DND-41 (cell line): ENCODE measurements around the gene DNAAF2.

Experiments used
- ATAC-seq: fragments of 200-7000 bp; cut with Tn5 transposase; 3 replicates; pipeline ENCODE4 v1.9.1; 2021; ENCODE audit warnings: low read depth; ENCODE audit not compliant: insufficient read depth
- DNase-seq: peaks from one replicate; pipeline ENCODE4 v3.0.0-alpha.2; 2020
- H2AFZ ChIP-seq: 2 replicates; pipeline ENCODE4 v1.6.0; 2012; ENCODE audit warnings: low read depth, low read length
- H3K27ac ChIP-seq: 2 replicates; pipeline ENCODE4 v1.5.1; 2012; ENCODE audit warnings: low read length, inconsistent platforms
- H3K27me3 ChIP-seq: fragments of 200-600 bp; sonication (generic); 2 replicates; pipeline ENCODE4 v1.6.0; 2012; ENCODE audit warnings: low read length, mild to moderate bottlenecking, inconsistent platforms; ENCODE audit not compliant: insufficient read depth, poor library complexity
- H3K36me3 ChIP-seq: 2 replicates; pipeline ENCODE4 v1.5.1; 2012; ENCODE audit warnings: low read length, inconsistent platforms; ENCODE audit not compliant: insufficient read depth
- H3K4me1 ChIP-seq: 2 replicates; pipeline ENCODE4 v1.5.1; 2012; ENCODE audit warnings: mild to moderate bottlenecking, low read length; ENCODE audit not compliant: insufficient read depth
- H3K4me2 ChIP-seq: 2 replicates; pipeline ENCODE4 v1.6.0; 2012; ENCODE audit warnings: mild to moderate bottlenecking, moderate library complexity, low read length, inconsistent platforms; ENCODE audit not compliant: insufficient read depth
- H3K4me3 ChIP-seq, 2 experiments: fragments of 200-600 bp in 1 of 2; shearing (Covaris generic) in 1 of 2; 2 replicates each; pipeline ENCODE4 v1.5.1; 2012 to 2016; ENCODE audit warnings: inconsistent platforms in 2 of 2, low read length in 2 of 2, mild to moderate bottlenecking in 2 of 2, low read depth in 1 of 2, moderate library complexity in 1 of 2
- H3K79me2 ChIP-seq: 2 replicates; pipeline ENCODE4 v1.6.0; 2012; ENCODE audit warnings: low read length, inconsistent platforms; ENCODE audit not compliant: insufficient read depth
- H3K9ac ChIP-seq: 2 replicates; pipeline ENCODE4 v1.6.0; 2012; ENCODE audit warnings: low read depth, mild to moderate bottlenecking, inconsistent platforms, low read length, moderate library complexity
- H3K9me3 ChIP-seq: 2 replicates; pipeline ENCODE4 v1.5.1; 2012; ENCODE audit warnings: low read length, moderate library complexity, mild to moderate bottlenecking, inconsistent platforms; ENCODE audit not compliant: insufficient read depth, severe bottlenecking
- H4K20me1 ChIP-seq: 2 replicates; pipeline ENCODE4 v1.6.0; 2012; ENCODE audit warnings: low read length; ENCODE audit not compliant: insufficient read depth
- EZH2 ChIP-seq: IDR thresholded peaks from 3 replicates; pipeline ENCODE4 v1.6.1; 2012; ENCODE audit warnings: borderline replicate concordance, low read depth, mild to moderate bottlenecking, moderate library complexity, low read length, inconsistent platforms; ENCODE audit not compliant: severe bottlenecking
- TF ChIP-seq, protein P1 (sequence below): IDR thresholded peaks from 2 replicates; pipeline ENCODE4 v1.5.1; 2012; ENCODE audit warnings: borderline replicate concordance, low read length, moderate library complexity, mild to moderate bottlenecking; ENCODE audit not compliant: poor library complexity, severe bottlenecking; ENCODE audit errors: extremely low read depth

Gene DNAAF2

DNA sequence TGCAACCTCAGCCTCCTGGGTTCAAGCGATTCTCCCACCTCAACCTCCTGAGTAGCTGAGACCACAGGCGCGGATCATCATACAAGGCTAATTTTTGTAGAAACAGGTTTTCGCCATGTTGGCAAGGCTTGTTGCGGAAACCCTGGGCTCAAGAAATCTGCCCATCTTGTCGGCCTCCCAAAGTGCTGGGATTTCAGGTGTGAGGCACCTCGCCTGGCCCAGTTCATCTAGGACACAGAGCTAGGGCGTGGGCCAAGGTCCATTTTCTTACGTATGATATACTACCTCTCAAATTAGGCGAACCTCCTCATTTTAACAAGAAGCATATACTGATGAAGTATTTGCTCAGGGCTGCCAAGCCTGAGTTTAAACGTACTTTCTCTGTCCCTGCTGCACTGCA lies 51.0 kb downstream of the DNAAF2 start:
- ATAC-seq: no peak
- Histone ChIP-seq H4K20me1 (peaks cover 56% of the 10 kb centered on the region), H3K36me3 (peaks cover 45% of the 10 kb centered on the region), H2AFZ (no peak overlapping the region), H3K9me3 (no peaks in the 10 kb centered on the region), H3K4me2 (peak overlapping the region; percentile 92), H3K27me3 (no peaks in the 10 kb centered on the region), H3K9ac (peak overlapping the region; percentile 91), H3K79me2 (peaks cover 70% of the 10 kb centered on the region), H3K27ac (no peak overlapping the region; the same call in 1 of the 2 replicates), H3K4me1 (peaks cover 43% of the 10 kb centered on the region), H3K4me3 (peak overlapping the region; percentile 87 to 98; a peak in 3 of 4 replicates)
- TF ChIP-seq, protein P1, sequence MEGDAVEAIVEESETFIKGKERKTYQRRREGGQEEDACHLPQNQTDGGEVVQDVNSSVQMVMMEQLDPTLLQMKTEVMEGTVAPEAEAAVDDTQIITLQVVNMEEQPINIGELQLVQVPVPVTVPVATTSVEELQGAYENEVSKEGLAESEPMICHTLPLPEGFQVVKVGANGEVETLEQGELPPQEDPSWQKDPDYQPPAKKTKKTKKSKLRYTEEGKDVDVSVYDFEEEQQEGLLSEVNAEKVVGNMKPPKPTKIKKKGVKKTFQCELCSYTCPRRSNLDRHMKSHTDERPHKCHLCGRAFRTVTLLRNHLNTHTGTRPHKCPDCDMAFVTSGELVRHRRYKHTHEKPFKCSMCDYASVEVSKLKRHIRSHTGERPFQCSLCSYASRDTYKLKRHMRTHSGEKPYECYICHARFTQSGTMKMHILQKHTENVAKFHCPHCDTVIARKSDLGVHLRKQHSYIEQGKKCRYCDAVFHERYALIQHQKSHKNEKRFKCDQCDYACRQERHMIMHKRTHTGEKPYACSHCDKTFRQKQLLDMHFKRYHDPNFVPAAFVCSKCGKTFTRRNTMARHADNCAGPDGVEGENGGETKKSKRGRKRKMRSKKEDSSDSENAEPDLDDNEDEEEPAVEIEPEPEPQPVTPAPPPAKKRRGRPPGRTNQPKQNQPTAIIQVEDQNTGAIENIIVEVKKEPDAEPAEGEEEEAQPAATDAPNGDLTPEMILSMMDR: no peak
- TF ChIP-seq EZH2: no peak
- no peak for DNase-seq

DNA sequence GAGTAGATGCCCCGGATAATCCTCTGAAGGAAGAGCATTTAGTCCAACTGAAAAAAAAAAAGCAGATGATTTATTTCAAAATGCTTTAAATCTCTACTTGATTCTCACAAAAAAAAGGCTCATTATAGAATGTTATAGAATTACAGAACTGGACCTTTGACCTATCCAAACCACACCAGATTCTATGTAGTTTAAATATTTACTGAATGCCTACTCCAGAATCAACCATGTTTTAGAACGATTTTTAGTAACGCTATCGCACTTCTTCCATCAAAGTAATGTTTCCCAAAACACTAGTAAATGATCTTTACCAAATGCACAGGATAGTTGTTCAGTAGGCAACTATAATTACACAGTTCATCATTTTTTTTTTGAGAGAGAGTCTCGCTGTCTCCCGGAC lies 51.4 kb downstream of the DNAAF2 start:
- TF ChIP-seq EZH2: no peak
- TF ChIP-seq, protein P1: no peak
- Histone ChIP-seq H3K79me2 (peaks cover 73% of the 10 kb centered on the region), H3K36me3 (peaks cover 48% of the 10 kb centered on the region)

DNA sequence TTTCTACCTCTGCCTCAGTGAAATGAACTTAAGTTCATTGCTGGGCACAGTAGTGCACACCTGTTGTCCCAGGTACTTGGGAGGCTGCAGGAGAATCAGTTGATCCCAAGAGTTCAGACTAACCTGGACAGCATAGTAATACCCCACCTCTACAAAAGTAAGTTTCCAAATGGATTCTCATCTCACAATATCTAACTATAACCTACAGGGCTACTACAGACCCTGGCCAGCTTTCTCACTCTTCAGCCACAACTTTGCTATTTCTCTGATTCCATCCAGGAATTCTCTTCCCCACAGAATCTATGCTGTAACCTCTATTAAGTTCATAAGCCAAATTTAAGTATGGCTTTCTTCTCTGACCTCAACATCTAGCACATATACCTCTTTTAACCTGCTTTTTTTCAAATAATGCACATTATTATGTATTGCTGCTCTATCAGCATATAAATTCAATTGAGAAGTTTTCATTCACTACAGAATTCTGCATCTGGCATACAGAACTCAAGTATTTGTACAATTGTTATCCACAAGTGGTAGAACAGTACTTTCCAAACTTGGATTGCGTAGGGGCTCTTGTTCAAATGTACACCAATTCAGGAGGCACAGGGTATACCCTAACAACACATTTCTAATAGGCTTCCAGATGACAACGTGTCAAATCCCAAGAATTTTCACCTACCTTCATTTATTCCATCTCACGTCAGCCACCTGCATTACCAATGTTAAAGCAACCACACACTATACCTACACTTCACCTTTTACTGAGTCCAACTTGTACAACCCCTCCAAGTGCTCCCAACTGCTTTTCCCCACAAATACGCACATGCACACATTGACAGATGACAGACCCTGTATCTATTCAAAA lies 52.7 kb downstream of the DNAAF2 start:
- Histone ChIP-seq H3K27me3 (no peaks in the 10 kb centered on the region), H3K4me1 (peaks cover 37% of the 10 kb centered on the region), H3K4me3 (no peak overlapping the region), H3K9ac (no peak overlapping the region), H2AFZ (no peak overlapping the region), H4K20me1 (peaks cover 61% of the 10 kb centered on the region), H3K4me2 (peak overlapping the region; percentile 92; the same call in 1 of the 2 replicates), H3K79me2 (peaks cover 76% of the 10 kb centered on the region), H3K9me3 (no peaks in the 10 kb centered on the region), H3K36me3 (peaks cover 53% of the 10 kb centered on the region), H3K27ac (no peak overlapping the region)
- no peak for TF ChIP-seq EZH2
- TF ChIP-seq, protein P1: no peak
- ATAC-seq (no peak), DNase-seq (no peak)

More for the DNA sequence above, 51.4 kb downstream of the DNAAF2 start:
- Histone ChIP-seq H3K4me1 (peaks cover 43% of the 10 kb centered on the region), H2AFZ (no peak overlapping the region), H3K27ac (no peak overlapping the region), H3K4me3 (peak overlapping the region in 1 of 2 experiments; percentile 87; a peak in 1 of 4 replicates), H3K9ac (no peak overlapping the region), H4K20me1 (peaks cover 59% of the 10 kb centered on the region), H3K9me3 (no peaks in the 10 kb centered on the region), H3K4me2 (peak overlapping the region; percentile 92), H3K27me3 (no peaks in the 10 kb centered on the region)
- DNase-seq: no peak
- ATAC-seq: no peak
